MCF 10A (cell line): ENCODE data around the gene CDRT4. TPM values are rescaled to one million over a fixed set of nuclear protein-coding genes. Genes with fewer than 3 reads are reported as not detected.

Experiments used
- BruUV-seq: library from RNA; stranded (reverse); fragments of 400-500 nt; replicated peaks from 2 replicates; lab custom pipeline; 2021; lab: Mats Ljungman, UMichigan
- CTCF ChIA-PET: fragments of 300-600 bp; sonication (Branson Sonifier 250); formaldehyde crosslinking; extraction: SDS; loops from one replicate; lab custom pipeline; 2021; ENCODE audit warnings: antibody characterized with exemption, inconsistent platforms; lab: Yijun Ruan, JAX
- POLR2A ChIA-PET: fragments of 300-600, 350-650 bp; sonication (Branson Sonifier 250); formaldehyde crosslinking; extraction: SDS; loops from one replicate; lab custom pipeline; 2020; ENCODE audit warnings: antibody characterized with exemption, inconsistent platforms; lab: Yijun Ruan, JAX
- DNase-seq: peaks from one replicate; pipeline ENCODE4 v3.0.0-alpha.2; 2018; ENCODE audit not compliant: unreplicated experiment
- H3K27ac Mint-ChIP-seq: one replicate; pipeline ENCODE4 v1.8.0; 2022; ENCODE audit warnings: mild to moderate bottlenecking, low read depth, mixed read lengths; ENCODE audit not compliant: unreplicated experiment
- H3K27me3 Mint-ChIP-seq: one replicate; pipeline ENCODE4 v1.8.0; 2022; ENCODE audit warnings: mixed read lengths; ENCODE audit not compliant: insufficient read depth, unreplicated experiment
- H3K36me3 Mint-ChIP-seq: one replicate; pipeline ENCODE4 v1.8.0; 2022; ENCODE audit warnings: mild to moderate bottlenecking, moderate library complexity, mixed read lengths; ENCODE audit not compliant: insufficient read depth, unreplicated experiment
- H3K4me1 Mint-ChIP-seq: one replicate; pipeline ENCODE4 v1.8.0; 2022; ENCODE audit warnings: mixed read lengths; ENCODE audit not compliant: insufficient read depth, unreplicated experiment
- H3K4me3 Mint-ChIP-seq: one replicate; pipeline ENCODE4 v1.8.0; 2022; ENCODE audit warnings: mild to moderate bottlenecking, moderate library complexity, mixed read lengths; ENCODE audit not compliant: unreplicated experiment
- H3K9me3 Mint-ChIP-seq: one replicate; pipeline ENCODE4 v1.8.0; 2022; ENCODE audit warnings: mixed read lengths; ENCODE audit not compliant: unreplicated experiment
- intact Hi-C: fragments of 100-400 bp; cut with micrococcal nuclease; formaldehyde crosslinking; loops from 2 replicates; pipeline ENCODE4 v1.14.1; 2022
- total RNA-seq: library from RNA; stranded (reverse); gene quantifications from 2 replicates; pipeline ENCODE4 v1.2.3, GENCODE V29; 2022
- TF ChIP-seq, protein P1 (sequence below): fragments of 200-600 bp; IDR thresholded peaks from one replicate; pipeline ENCODE4 v1.8.0; 2022; ENCODE audit warnings: antibody characterized with exemption, mild to moderate bottlenecking; ENCODE audit not compliant: unreplicated experiment

The CDRT4 gene
- total RNA-seq, 1 experiment from 2014 or later = 11.3 TPM

GRCh38 chr17:15453782-15454181, 13.6 kb downstream of the CDRT4 start:
- CTCF ChIA-PET = no interaction called here
- intact Hi-C loops = no loop called here
- Mint-ChIP-seq H3K9me3 (peaks cover 8% of the 10 kb centered on the region), H3K4me1 (no peaks in the 10 kb centered on the region), H3K4me3 (no peak overlapping the region), H3K27me3 (no peaks in the 10 kb centered on the region), H3K36me3 (no peaks in the 10 kb centered on the region), H3K27ac (no peak overlapping the region)
- BruUV-seq = no TSS peak
- no peak for DNase-seq
- TF ChIP-seq, protein P1, sequence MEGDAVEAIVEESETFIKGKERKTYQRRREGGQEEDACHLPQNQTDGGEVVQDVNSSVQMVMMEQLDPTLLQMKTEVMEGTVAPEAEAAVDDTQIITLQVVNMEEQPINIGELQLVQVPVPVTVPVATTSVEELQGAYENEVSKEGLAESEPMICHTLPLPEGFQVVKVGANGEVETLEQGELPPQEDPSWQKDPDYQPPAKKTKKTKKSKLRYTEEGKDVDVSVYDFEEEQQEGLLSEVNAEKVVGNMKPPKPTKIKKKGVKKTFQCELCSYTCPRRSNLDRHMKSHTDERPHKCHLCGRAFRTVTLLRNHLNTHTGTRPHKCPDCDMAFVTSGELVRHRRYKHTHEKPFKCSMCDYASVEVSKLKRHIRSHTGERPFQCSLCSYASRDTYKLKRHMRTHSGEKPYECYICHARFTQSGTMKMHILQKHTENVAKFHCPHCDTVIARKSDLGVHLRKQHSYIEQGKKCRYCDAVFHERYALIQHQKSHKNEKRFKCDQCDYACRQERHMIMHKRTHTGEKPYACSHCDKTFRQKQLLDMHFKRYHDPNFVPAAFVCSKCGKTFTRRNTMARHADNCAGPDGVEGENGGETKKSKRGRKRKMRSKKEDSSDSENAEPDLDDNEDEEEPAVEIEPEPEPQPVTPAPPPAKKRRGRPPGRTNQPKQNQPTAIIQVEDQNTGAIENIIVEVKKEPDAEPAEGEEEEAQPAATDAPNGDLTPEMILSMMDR = no peak
- POLR2A ChIA-PET = no interaction called here

DNA sequence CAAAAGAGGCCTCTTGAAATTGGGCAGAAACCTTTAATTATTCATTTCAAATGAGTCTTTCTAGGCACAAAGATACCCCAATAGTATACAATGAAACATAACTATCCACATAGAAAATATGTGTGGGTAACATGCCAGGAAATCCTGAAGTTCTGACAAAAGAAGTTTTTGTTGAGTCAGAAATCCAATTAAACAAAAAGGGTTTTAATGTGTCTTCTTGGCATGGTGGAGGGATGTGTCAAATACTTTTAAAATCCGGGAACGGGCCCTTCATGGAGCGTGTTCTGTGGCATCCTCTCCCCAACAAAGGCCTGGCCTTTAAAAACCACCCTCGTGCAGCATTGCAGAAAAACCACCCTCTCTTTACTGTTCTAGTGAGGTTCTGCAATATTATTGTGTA, 14.2 kb downstream of the CDRT4 start:
- H3K9me3 Mint-ChIP-seq = peaks cover 8% of the 10 kb centered on the region
- TF ChIP-seq, protein P1 = no peak
- ChIA-PET POLR2A (no interaction called here), CTCF (no interaction called here)
- H3K36me3 Mint-ChIP-seq = no peaks in the 10 kb centered on the region
- intact Hi-C loops = no loop called here
- no peaks in the 10 kb centered on the region for H3K27me3 Mint-ChIP-seq
- H3K27ac Mint-ChIP-seq = no peak overlapping the region
- BruUV-seq = no TSS peak
- no peak for DNase-seq
- H3K4me3 Mint-ChIP-seq = no peak overlapping the region
- no peaks in the 10 kb centered on the region for H3K4me1 Mint-ChIP-seq

GRCh38 chr17:15452746-15453145, 14.7 kb downstream of the CDRT4 start:
- TF ChIP-seq, protein P1 = no peak
- H3K4me3 Mint-ChIP-seq = no peak overlapping the region
- intact Hi-C loops = no loop called here
- DNase-seq = no peak
- CTCF ChIA-PET = interaction anchor here (0.6 kb wide), 1 partner anchor 20 kb away, joined by 3 read pairs; no protein-coding TSS in a partner anchor
- no peaks in the 10 kb centered on the region for H3K27me3 Mint-ChIP-seq
- POLR2A ChIA-PET = no interaction called here
- H3K36me3 Mint-ChIP-seq = no peaks in the 10 kb centered on the region
- no peak overlapping the region for H3K27ac Mint-ChIP-seq
- H3K9me3 Mint-ChIP-seq = peaks cover 8% of the 10 kb centered on the region
- no TSS peak for BruUV-seq
- H3K4me1 Mint-ChIP-seq = no peaks in the 10 kb centered on the region

- no peak overlapping the region for H3K4me3 Mint-ChIP-seq
- H3K36me3 Mint-ChIP-seq = peaks cover under 1% of the 10 kb centered on the region
- TF ChIP-seq, protein P1 = no peak
- intact Hi-C loops = no loop called here
- H3K27ac Mint-ChIP-seq = no peak overlapping the region
- ChIA-PET POLR2A (no interaction called here), CTCF (no interaction called here)
- H3K9me3 Mint-ChIP-seq = peaks cover 8% of the 10 kb centered on the region
- BruUV-seq = no TSS peak
- H3K4me1 Mint-ChIP-seq = no peaks in the 10 kb centered on the region
- no peak for DNase-seq
- H3K27me3 Mint-ChIP-seq = no peaks in the 10 kb centered on the region
These were observed 15.7 kb downstream of the CDRT4 start for GRCh38 chr17:15451680-15452079.
